Fibroblast of villous mesenchyme (primary cell): ENCODE results near the gene ABCC2. TPM values are rescaled to one million over a fixed set of nuclear protein-coding genes. Genes with fewer than 3 reads are reported as not detected.
"Not testable (repeated sequence)": the region's sequence is repeated elsewhere in the genome, so short reads cannot be mapped to it uniquely, and the experiment has no call there.

Source experiments
- DNase-seq: peaks from one replicate; pipeline ENCODE4 v3.0.0-alpha.2; 2010; ENCODE audit warnings: low read depth
- H3K4me3 ChIP-seq: 2 replicates; pipeline ENCODE4 v1.5.1; 2011; ENCODE audit warnings: low read depth, mild to moderate bottlenecking, low read length
- total RNA-seq: library from RNA; depleted of rRNA; stranded (reverse); fragments of >200 nt; gene quantifications from 2 replicates; pipeline ENCODE4 v1.2.3, GENCODE V29; 2012
- TF ChIP-seq, protein P1 (sequence below): IDR thresholded peaks from 2 replicates; pipeline ENCODE4 v1.5.1; 2012; ENCODE audit warnings: low read depth, mild to moderate bottlenecking, low read length; ENCODE audit not compliant: insufficient read depth

Gene ABCC2
- total RNA-seq, 1 donor: 0.43 TPM

DNA sequence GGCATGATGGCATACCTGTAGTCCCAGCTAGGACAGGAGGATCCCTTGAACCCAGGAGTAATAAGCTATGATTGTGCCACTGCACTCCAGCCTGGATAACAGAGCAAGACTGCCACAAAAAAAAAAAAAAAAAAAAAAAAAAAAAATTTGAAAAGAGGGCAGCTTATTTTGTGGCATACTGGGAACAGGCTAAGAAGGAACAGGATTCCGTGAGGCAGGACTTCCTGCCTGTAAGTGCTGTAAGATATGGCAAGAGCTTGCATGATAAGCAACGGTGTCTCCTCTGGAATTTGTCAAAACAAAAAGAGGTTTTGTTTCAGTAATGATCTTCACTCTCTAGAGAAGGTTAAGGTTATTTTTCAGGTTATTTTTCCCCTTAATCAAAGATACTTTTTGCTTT lies 101.1 kb downstream of the ABCC2 start:
- H3K4me3 ChIP-seq: no peak overlapping the region
- no peak for DNase-seq
- TF ChIP-seq, protein P1, sequence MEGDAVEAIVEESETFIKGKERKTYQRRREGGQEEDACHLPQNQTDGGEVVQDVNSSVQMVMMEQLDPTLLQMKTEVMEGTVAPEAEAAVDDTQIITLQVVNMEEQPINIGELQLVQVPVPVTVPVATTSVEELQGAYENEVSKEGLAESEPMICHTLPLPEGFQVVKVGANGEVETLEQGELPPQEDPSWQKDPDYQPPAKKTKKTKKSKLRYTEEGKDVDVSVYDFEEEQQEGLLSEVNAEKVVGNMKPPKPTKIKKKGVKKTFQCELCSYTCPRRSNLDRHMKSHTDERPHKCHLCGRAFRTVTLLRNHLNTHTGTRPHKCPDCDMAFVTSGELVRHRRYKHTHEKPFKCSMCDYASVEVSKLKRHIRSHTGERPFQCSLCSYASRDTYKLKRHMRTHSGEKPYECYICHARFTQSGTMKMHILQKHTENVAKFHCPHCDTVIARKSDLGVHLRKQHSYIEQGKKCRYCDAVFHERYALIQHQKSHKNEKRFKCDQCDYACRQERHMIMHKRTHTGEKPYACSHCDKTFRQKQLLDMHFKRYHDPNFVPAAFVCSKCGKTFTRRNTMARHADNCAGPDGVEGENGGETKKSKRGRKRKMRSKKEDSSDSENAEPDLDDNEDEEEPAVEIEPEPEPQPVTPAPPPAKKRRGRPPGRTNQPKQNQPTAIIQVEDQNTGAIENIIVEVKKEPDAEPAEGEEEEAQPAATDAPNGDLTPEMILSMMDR: no peak

DNA sequence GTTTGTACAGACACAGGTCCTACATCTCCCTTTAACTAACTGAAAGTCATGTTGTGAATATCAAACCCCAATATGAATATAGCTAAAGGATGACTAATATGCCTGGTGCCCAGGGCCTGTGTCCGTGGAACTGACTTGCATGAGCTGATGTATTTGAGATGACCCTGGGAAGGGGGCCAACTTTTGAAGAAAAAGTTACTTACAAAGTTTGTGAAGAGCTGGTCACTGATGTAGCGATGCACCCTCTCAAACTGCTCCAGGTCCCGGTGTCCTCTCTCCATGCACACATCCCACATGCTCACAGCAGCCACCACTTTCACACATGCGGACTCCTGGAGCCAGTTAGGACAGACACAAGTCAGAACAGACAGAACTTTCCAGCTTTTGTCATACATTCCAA lies 106.2 kb downstream of the ABCC2 start:
- peak; percentile 39 for DNase-seq

DNA sequence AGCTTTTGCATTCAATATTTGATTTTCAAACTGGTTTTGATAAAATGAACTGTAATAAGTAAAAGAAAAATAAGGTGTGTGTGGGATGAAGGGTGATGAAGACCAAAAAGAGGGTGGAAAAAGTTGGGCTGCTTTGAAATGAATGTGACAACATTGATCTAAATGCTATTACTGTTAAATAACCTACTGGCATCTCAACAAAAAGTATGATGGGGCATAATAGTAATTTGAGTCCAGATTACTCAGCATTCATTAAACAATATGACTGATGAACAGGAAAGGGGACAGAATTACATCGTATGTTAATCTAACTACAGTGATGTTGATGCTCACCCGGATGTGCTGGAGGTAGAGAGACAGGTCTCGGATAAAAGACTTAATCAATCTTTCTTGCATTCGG lies 112.2 kb downstream of the ABCC2 start:
- H3K4me3 ChIP-seq: no peak overlapping the region
- TF ChIP-seq, protein P1: no peak

More for the DNA sequence above, 106.2 kb downstream of the ABCC2 start:
- TF ChIP-seq, protein P1: no peak
- no peak overlapping the region for H3K4me3 ChIP-seq

DNA sequence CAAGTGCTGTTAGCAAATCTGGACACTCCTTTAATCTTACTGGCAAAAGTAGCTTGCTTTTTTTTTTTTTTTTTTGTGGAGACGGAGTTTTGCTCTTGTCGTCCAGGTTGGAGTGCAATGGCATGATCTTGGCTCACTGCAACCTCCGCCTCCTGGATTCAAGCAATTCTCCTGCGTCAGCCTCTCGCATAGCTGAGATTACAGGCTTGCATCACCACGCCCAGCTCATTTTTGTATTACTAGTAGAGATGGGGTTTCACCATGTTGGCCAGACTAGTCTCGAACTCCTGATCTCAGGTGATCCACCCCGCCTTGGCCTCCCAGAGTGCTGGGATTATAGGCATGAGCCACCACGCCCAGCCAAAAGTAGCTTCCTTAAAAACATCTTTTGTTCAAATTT lies 112.6 kb downstream of the ABCC2 start:
- H3K4me3 ChIP-seq, DNase-seq: not testable (repeated sequence)

More for the DNA sequence above, 112.2 kb downstream of the ABCC2 start:
- DNase-seq: no peak

DNA sequence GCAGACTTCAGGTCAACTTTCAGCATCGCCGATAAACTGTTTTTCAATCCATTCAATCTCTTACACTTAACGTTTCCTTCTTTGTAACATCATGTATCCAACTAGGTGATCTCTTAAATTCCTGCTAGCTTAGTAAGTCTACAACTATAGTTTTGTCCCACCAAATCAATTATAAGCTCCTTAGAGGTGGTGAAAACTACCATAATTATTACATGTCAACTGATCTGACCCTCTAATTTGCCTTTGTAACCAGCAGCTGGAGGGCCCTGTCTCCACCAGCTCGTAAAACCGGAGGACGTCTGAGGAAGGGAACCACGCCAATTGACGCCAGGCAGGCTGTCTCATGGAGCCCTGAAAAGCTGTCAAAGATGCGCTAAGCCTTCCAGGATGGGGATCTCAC lies 113.4 kb downstream of the ABCC2 start:
- no peak for DNase-seq
- no peak overlapping the region for H3K4me3 ChIP-seq
- TF ChIP-seq, protein P1: no peak

Other genes starting within 250 kb of the ABCC2 start
- not detected in 2 replicates for gene NKX2-3, start 249.7 kb upstream of the ABCC2 start, total RNA-seq
- gene SLC25A28, start 162.2 kb upstream of the ABCC2 start, total RNA-seq: 16.0 and 18.4 TPM in 2 replicates
- 43.2 and 48.4 TPM in 2 replicates for gene ENTPD7, start 123.1 kb upstream of the ABCC2 start, total RNA-seq
- gene COX15, start 50.5 kb upstream of the ABCC2 start, total RNA-seq: 29.0 and 54.0 TPM in 2 replicates
- gene CUTC, start 50.4 kb upstream of the ABCC2 start, total RNA-seq: 12.6 and 19.0 TPM in 2 replicates
- 27.6 and 31.2 TPM in 2 replicates for gene DNMBP, start 227.3 kb downstream of the ABCC2 start, total RNA-seq